Measurements from ENCODE around the gene SLC2A1. TPM values are rescaled to one million over a fixed set of nuclear protein-coding genes. Genes with fewer than 3 reads are reported as not detected.
A peak's percentile ranks its signal among the peaks of the same experiment; 100 is the strongest.

The SLC2A1 gene
- total RNA-seq, 2 donors from 2014 or later: 119 to 147 TPM

- TF ChIP-seq CTCF (IDR thresholded peaks at IDR 0.05): no peak
- no peaks in the 10 kb centered on the region for H3K36me3 ChIP-seq
- DNase-seq (ENCODE audit: low spot score) (no peak), ATAC-seq (ENCODE audit: insufficient number of reproducible peaks, low FRiP score, low read depth) (no peak)
- H3K9me3 ChIP-seq: no peaks in the 10 kb centered on the region
- H3K27me3 ChIP-seq (replicated peaks; ENCODE audit: insufficient read depth): no peaks in the 10 kb centered on the region
- peak overlapping the region; percentile 1 for H3K4me3 ChIP-seq
- peak overlapping the region; percentile 35 to 68 for H3K27ac ChIP-seq
- peaks cover 26 to 56% of the 10 kb centered on the region in 2 donors for H3K4me1 ChIP-seq (ENCODE audit: control insufficient read depth in 1 of 2, low read depth in 2 of 2)
Measured at GRCh38 chr1:42953182-42954180, 5.2 kb downstream of the SLC2A1 start.

- no peaks in the 10 kb centered on the region for H3K9me3 ChIP-seq
- ATAC-seq (ENCODE audit: insufficient number of reproducible peaks, low FRiP score, low read depth): no peak
- no peak for TF ChIP-seq CTCF (IDR thresholded peaks at IDR 0.05)
- H3K4me1 ChIP-seq (ENCODE audit: control insufficient read depth in 1 of 2, low read depth in 2 of 2): peaks cover 30 to 64% of the 10 kb centered on the region in 2 donors
- DNase-seq (ENCODE audit: low spot score): no peak
- no peak overlapping the region for H3K4me3 ChIP-seq
- H3K27ac ChIP-seq: peak overlapping the region; percentile 50 to 68
- no peaks in the 10 kb centered on the region for H3K27me3 ChIP-seq (replicated peaks; ENCODE audit: insufficient read depth)
- no peaks in the 10 kb centered on the region for H3K36me3 ChIP-seq
Measured at GRCh38 chr1:42952303-42953001, 6.2 kb downstream of the SLC2A1 start.

GRCh38 chr1:42951588-42951987 is 7.1 kb downstream of the SLC2A1 start:
- Histone ChIP-seq H3K4me3 (no peak overlapping the region), H3K9me3 (no peaks in the 10 kb centered on the region), H3K27me3 (replicated peaks; ENCODE audit: insufficient read depth) (no peaks in the 10 kb centered on the region), H3K4me1 (ENCODE audit: control insufficient read depth in 1 of 2, low read depth in 2 of 2) (peaks cover 29 to 64% of the 10 kb centered on the region in 2 donors), H3K36me3 (no peaks in the 10 kb centered on the region), H3K27ac (peak overlapping the region in 1 of 2 donors; percentile 68)
- no peak for TF ChIP-seq CTCF (IDR thresholded peaks at IDR 0.05)
- ATAC-seq (ENCODE audit: insufficient number of reproducible peaks, low FRiP score, low read depth) (no peak), DNase-seq (ENCODE audit: low spot score) (no peak)

GRCh38 chr1:42950116-42950481 is 8.6 kb downstream of the SLC2A1 start:
- peaks cover 32 to 73% of the 10 kb centered on the region in 2 donors for H3K4me1 ChIP-seq (ENCODE audit: control insufficient read depth in 1 of 2, low read depth in 2 of 2)
- H3K4me3 ChIP-seq: no peak overlapping the region
- TF ChIP-seq CTCF (IDR thresholded peaks at IDR 0.05): no peak

More at GRCh38 chr1:42950116-42950481, 8.6 kb downstream of the SLC2A1 start:
- ATAC-seq (ENCODE audit: insufficient number of reproducible peaks, low FRiP score, low read depth): no peak
- Histone ChIP-seq H3K9me3 (no peaks in the 10 kb centered on the region), H3K36me3 (no peaks in the 10 kb centered on the region), H3K27me3 (replicated peaks; ENCODE audit: insufficient read depth) (no peaks in the 10 kb centered on the region), H3K27ac (peak overlapping the region; percentile 25 to 33)
- no peak for DNase-seq (ENCODE audit: low spot score)
